ENCODE results near the gene GABRD. TPM values are rescaled to one million over a fixed set of nuclear protein-coding genes. Genes with fewer than 3 reads are reported as not detected.
"Not testable (repeated sequence)": the region's sequence is repeated elsewhere in the genome, so short reads cannot be mapped to it uniquely, and the experiment has no call there.

GABRD gene
- total and polyA plus RNA-seq, 5 experiments from 2014 or later: not detected

DNA sequence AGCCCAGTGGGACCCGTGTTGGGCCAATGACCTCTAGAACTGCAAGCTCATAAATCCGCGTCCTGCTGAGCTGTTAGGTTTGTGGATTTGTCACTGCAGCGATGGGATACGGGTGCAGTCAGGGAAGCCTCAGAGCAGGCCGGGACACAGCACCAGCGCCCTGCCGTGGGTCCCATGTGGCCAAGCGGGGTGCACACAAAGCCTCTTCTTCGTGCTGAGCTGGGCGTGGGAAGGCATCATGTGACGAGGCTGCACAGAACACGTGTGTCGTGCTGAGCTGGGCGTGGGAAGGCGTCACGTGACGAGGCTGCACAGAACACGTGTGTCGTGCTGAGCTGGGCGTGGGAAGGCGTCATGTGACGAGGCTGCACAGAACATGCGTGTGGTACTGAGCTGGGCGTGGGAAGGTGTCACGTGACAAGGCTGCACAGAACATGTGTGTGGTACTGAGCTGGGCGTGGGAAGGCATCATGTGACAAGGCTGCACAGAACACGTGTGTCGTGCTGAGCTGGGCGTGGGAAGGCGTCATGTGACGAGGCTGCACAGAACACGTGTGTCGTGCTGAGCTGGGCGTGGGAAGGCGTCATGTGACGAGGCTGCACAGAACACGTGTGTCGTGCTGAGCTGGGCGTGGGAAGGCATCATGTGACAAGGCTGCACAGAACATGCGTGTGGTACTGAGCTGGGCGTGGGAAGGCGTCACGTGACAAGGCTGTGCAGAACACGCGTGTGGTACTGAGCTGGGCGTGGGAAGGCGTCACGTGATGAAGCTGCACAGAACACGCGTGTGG, 40.3 kb upstream of the GABRD start:
- not testable (repeated sequence) for H3K36me3 Mint-ChIP-seq, DNase-seq, H3K27ac Mint-ChIP-seq, H3K9me3 Mint-ChIP-seq, H3K4me3 Mint-ChIP-seq, ATAC-seq, H3K4me1 Mint-ChIP-seq
- peaks cover 0 to 21% (median 5%) of the 10 kb centered on the region in 5 donors for H3K27me3 Mint-ChIP-seq
- POLR2A ChIA-PET: interaction anchor here (0.5 to 0.9 kb wide), 2 partner anchors 20 to 239 kb away, joined by 3 read pairs; no protein-coding TSS in a partner anchor

GRCh38 chr1:1979482-1980165, 39.5 kb upstream of the GABRD start:
- no peak for DNase-seq
- H3K36me3 Mint-ChIP-seq: no peaks in the 10 kb centered on the region

GRCh38 chr1:1980467-1981141, 38.5 kb upstream of the GABRD start:
- Mint-ChIP-seq H3K4me3 (no peak overlapping the region), H3K9me3 (no peaks in the 10 kb centered on the region), H3K27me3 (peaks cover 0 to 12% (median 0%) of the 10 kb centered on the region in 5 donors), H3K36me3 (no peaks in the 10 kb centered on the region), H3K27ac (no peak overlapping the region), H3K4me1 (peaks cover 0 to 6% (median 0%) of the 10 kb centered on the region in 4 donors)
- DNase-seq (no peak), ATAC-seq (no peak)
- POLR2A ChIA-PET: no interaction called here

More at GRCh38 chr1:1979482-1980165, 39.5 kb upstream of the GABRD start:
- Mint-ChIP-seq H3K27me3 (peaks cover 0 to 22% (median 5%) of the 10 kb centered on the region in 5 donors), H3K27ac (no peak overlapping the region), H3K9me3 (no peaks in the 10 kb centered on the region), H3K4me3 (no peak overlapping the region), H3K4me1 (peaks cover 0 to 6% (median 0%) of the 10 kb centered on the region in 4 donors)
- POLR2A ChIA-PET: interaction anchor here (0.9 kb wide), 1 partner anchor 19 kb away, joined by 3 read pairs; no protein-coding TSS in a partner anchor
- no peak for ATAC-seq

- ATAC-seq (no peak), DNase-seq (no peak)
- Mint-ChIP-seq H3K27ac (no peak overlapping the region), H3K36me3 (no peaks in the 10 kb centered on the region), H3K9me3 (no peaks in the 10 kb centered on the region), H3K4me1 (peaks cover 0 to 6% (median 0%) of the 10 kb centered on the region in 4 donors), H3K27me3 (peaks cover 0 to 10% (median 0%) of the 10 kb centered on the region in 5 donors), H3K4me3 (no peak overlapping the region)
- POLR2A ChIA-PET: no interaction called here
Measured at GRCh38 chr1:1981142-1981500, 38.0 kb upstream of the GABRD start.

GRCh38 chr1:1981631-1982327, 37.4 kb upstream of the GABRD start:
- ATAC-seq, H3K27ac Mint-ChIP-seq, H3K36me3 Mint-ChIP-seq, H3K9me3 Mint-ChIP-seq, H3K4me3 Mint-ChIP-seq, DNase-seq, H3K27me3 Mint-ChIP-seq, POLR2A ChIA-PET, H3K4me1 Mint-ChIP-seq: not testable (repeated sequence)

DNA sequence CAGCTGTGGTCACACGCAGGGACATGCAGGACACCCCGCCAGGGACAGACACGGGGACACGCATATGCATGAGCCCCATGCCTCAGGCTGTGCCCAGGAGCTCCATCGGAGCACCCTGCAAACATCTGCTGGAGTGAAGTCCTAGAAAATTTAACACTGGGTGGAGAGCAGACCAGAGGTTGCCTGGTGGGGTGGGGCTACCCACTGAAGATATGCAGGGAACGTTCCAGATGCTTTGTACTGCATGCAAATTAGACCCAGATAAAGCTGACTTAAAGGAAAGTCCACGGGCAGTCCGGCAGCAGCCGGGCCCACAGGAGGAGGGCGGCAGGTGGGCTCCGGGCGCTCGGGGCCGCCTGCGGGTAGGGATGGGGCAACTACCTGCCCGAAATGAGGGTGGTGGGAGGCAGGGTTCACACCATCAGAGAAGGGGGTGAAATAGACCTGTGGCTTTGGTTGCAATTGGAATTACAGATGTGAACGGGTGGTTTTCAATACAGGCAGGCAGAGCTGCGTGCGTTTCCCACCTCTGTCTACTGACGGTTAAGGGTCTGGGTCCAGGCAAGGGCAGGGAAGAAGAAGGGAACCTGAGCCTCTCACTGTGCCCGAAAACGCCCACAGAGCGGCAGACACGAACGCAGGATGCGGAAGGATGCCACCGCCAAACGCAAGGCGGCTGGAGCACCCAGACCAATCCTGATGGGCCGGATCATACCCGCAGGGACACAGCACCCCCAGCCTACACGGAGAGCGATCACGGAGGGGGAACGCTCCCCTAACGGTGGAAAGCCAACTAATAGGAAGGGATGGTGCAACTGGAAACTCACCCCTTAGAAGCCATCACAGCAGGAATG, 36.5 kb upstream of the GABRD start:
- ATAC-seq (no peak), DNase-seq (no peak)
- Mint-ChIP-seq H3K36me3 (no peaks in the 10 kb centered on the region), H3K9me3 (no peaks in the 10 kb centered on the region), H3K27ac (no peak overlapping the region), H3K4me1 (peaks cover 0 to 6% (median 0%) of the 10 kb centered on the region in 4 donors), H3K4me3 (no peak overlapping the region), H3K27me3 (peaks cover 0 to 8% (median 0%) of the 10 kb centered on the region in 5 donors)
- POLR2A ChIA-PET: no interaction called here

- H3K27ac Mint-ChIP-seq: no peak overlapping the region
- ATAC-seq: no peak
- no peak for DNase-seq
- no peaks in the 10 kb centered on the region for H3K36me3 Mint-ChIP-seq
- H3K4me3 Mint-ChIP-seq: no peak overlapping the region
- H3K27me3 Mint-ChIP-seq: peaks cover 0 to 20% (median 0%) of the 10 kb centered on the region in 5 donors
- POLR2A ChIA-PET: no interaction called here
- H3K9me3 Mint-ChIP-seq: no peaks in the 10 kb centered on the region
- peaks cover 0 to 11% (median 3%) of the 10 kb centered on the region in 4 donors for H3K4me1 Mint-ChIP-seq
Measured at GRCh38 chr1:1984560-1985070, 34.5 kb upstream of the GABRD start.

DNA sequence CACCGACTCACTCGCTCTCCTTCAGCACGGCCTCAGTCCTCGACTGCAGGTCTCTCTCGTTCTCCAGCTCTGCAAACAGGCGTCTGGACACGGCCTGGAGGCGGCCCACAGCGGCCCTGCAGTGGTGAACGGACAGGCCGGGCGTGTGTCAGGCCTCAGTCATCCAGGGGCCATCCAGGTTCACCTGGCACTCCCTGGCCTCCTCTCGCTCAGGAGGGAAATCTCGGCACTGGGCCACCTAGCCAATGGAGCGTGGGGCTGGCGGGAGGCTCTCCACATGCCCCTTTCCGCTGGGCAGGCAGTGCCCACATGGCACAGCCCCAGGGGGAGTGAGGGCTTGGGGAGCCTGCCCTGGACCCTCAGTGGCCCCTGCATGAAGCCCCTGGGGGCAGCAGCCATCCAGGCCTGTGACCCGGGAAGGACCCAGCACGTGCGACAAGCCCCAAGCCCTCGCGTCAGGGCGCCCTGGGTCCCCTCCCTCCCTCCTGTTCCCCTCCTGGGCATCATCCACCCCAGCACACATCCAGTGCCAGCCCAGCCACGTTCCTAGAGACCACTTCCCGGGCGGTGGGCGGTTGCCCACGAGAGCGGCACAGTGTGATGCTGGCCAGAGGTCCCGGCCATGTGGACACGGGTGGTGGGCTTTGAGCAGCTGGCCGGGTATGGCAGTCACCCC, 33.6 kb upstream of the GABRD start:
- H3K9me3 Mint-ChIP-seq: no peaks in the 10 kb centered on the region
- H3K4me3 Mint-ChIP-seq: no peak overlapping the region
- H3K36me3 Mint-ChIP-seq: no peaks in the 10 kb centered on the region
- POLR2A ChIA-PET: no interaction called here
- H3K27ac Mint-ChIP-seq: no peak overlapping the region
- ATAC-seq: no peak
- peaks cover 0 to 11% (median 3%) of the 10 kb centered on the region in 4 donors for H3K4me1 Mint-ChIP-seq
- peaks cover 0 to 23% (median 0%) of the 10 kb centered on the region in 5 donors for H3K27me3 Mint-ChIP-seq
- DNase-seq: no peak

DNA sequence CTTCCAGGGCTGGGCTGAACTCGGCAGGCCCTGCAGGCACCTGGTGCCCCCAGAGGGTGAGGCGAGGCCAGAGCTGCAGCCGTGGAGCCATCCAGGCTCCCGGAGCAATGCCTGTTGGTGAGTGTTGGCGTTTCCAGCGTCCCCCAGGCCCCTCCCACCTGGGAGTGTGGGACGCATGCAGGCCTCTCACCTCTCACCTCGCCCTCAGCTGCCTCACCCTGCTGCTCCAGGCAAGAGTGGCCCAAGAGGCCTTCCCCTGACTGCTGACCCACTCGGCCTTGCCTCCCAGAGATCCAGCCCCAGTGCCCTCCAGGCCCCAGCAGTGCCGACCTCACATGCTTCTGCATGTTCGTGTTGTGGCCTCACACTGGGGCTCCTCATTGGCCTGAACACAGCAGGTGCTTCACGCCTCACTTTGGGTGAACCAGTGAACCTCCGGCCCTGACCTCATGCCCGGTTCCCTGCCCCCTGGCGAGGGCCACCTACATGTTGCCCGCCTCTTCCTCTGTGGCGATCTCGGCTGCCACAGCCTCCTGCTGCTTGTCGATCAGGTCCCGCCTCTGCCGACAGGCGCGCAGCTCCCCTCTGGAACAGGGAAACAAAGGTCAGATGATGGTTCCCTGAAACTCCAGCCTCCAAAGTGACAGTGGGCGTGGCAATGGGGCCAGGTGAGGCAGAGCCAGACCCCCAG, 32.5 kb upstream of the GABRD start:
- no peak for DNase-seq
- POLR2A ChIA-PET: no interaction called here
- no peaks in the 10 kb centered on the region for H3K9me3 Mint-ChIP-seq

GRCh38 chr1:1987142-1987510, 32.0 kb upstream of the GABRD start:
- Mint-ChIP-seq H3K27me3 (peaks cover 0 to 27% (median 2%) of the 10 kb centered on the region in 5 donors), H3K27ac (no peak overlapping the region), H3K4me1 (peaks cover 0 to 11% (median 3%) of the 10 kb centered on the region in 4 donors), H3K9me3 (no peaks in the 10 kb centered on the region), H3K36me3 (no peaks in the 10 kb centered on the region), H3K4me3 (no peak overlapping the region)
- POLR2A ChIA-PET: no interaction called here
- ATAC-seq (no peak), DNase-seq (no peak)

More for the DNA sequence above, 32.5 kb upstream of the GABRD start:
- H3K4me3 Mint-ChIP-seq: no peak overlapping the region
- H3K36me3 Mint-ChIP-seq: no peaks in the 10 kb centered on the region
- no peak overlapping the region for H3K27ac Mint-ChIP-seq
- peaks cover 0 to 11% (median 3%) of the 10 kb centered on the region in 4 donors for H3K4me1 Mint-ChIP-seq
- H3K27me3 Mint-ChIP-seq: peaks cover 0 to 27% (median 2%) of the 10 kb centered on the region in 5 donors
- no peak for ATAC-seq
